GM21515 (cell line): ENCODE results near the gene MICAL3.

Source experiments
- ATAC-seq: cut with Tn5 transposase; IDR thresholded peaks from one replicate; pipeline ENCODE4 v1.9.1; 2021; ENCODE audit not compliant: unreplicated experiment

Gene MICAL3

GRCh38 chr22:17974703-17975372, 49.5 kb downstream of the MICAL3 start:
- no peak for ATAC-seq

DNA sequence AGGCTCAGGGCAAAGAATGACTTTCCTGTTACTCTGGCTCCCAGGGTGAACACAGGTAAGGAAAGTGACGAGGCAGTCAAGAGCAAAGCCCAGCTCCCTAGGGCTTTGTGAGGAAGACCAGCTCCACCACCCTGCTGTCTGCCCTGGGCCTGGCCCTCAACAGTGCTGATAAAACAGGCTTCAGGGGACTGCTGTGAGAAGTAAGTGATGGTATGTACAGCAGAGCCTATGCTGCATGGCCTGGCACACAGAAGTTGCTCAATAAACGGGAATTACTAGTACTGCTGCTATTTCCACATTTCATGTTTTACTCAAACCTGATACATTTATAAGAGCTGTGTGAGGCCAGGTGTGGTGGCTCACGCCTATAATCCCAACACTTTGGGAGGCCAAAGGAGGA, 50.3 kb downstream of the MICAL3 start:
- no peak for ATAC-seq

- ATAC-seq, result no peak
These were observed 51.1 kb downstream of the MICAL3 start for GRCh38 chr22:17973217-17973616.

- ATAC-seq, result no peak
These were observed 51.8 kb downstream of the MICAL3 start for GRCh38 chr22:17972385-17973191.

- ATAC-seq, result no peak
These were observed 52.6 kb downstream of the MICAL3 start for GRCh38 chr22:17971711-17972110.

DNA sequence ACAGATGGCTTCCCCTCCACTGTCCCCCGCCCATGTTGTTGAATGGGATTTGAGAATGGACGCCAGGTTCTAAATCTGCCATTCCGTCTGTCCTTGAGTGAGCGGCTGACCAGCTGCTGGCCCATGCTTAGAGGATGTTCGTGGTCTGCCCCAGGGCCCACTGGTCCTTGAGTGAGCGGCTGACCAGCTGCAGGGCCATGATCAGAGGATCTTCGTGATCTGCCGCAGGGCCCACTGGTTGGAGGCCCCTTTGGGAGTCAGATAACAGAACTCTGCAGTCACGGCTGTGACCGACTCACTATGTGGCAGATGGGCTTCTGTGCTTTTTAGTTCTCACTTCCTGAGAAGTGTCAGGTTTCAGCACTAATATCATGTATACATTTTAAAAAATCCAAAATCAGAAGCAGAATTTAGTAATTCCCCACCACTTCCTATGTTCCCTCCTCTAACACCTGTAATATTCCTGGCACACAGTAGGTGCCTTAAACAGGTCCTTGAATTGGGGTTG, 54.1 kb downstream of the MICAL3 start:
- ATAC-seq, result no peak

GRCh38 chr22:17969701-17970113, 54.7 kb downstream of the MICAL3 start:
- no peak for ATAC-seq

GRCh38 chr22:17968126-17968525, 56.2 kb downstream of the MICAL3 start:
- ATAC-seq, result no peak

- no peak for ATAC-seq
These were observed 58.0 kb downstream of the MICAL3 start for GRCh38 chr22:17966403-17966717.

- no peak for ATAC-seq
These were observed 58.6 kb downstream of the MICAL3 start for GRCh38 chr22:17965538-17966402.

GRCh38 chr22:17964643-17965042, 59.7 kb downstream of the MICAL3 start:
- ATAC-seq, result peak; percentile 77

- no peak for ATAC-seq
These were observed 60.2 kb downstream of the MICAL3 start for GRCh38 chr22:17964156-17964555.

- ATAC-seq, result no peak
These were observed 61.3 kb downstream of the MICAL3 start for GRCh38 chr22:17963015-17963414.

- no peak for ATAC-seq
These were observed 62.2 kb downstream of the MICAL3 start for GRCh38 chr22:17962168-17962567.

- no peak for ATAC-seq
These were observed 63.0 kb downstream of the MICAL3 start for GRCh38 chr22:17961446-17961729.

DNA sequence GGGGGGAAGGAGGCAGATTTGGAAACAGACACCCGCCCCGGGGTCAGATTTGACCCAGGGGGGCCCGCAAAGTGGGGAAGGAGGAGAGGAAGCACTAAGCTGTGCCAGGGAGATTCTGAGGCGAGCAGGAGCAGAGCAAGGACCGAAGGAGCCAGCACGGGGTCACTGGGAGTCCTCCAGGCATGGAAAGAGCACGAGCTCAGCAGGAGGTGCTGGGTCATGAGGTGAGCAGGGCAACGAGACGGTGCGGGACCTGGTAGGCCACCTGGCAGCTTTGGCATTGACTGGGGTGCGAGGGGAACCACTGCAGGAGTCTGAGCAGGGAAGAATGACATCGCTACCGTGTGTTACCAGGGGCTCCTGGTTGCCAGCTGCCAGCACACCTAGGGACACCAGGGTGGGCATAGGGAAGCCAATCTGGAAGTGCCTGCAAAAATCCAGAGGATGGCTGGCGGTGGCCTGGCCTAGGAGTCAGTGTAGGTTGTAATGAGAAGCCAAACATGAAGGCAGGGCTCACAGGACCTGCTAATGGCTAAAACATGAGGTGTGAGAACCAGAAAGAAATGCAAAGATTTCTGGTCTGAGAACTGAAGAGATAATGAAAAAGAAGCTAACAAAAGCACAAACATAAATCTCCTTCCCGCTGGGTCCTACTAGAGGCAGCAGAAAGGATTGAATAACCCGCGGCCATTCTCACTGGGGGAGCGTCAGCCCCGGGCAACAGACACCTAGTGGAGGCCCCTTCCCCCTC, 63.5 kb downstream of the MICAL3 start:
- ATAC-seq, result no peak

- ATAC-seq, result no peak
These were observed 64.3 kb downstream of the MICAL3 start for GRCh38 chr22:17960011-17960410.

GRCh38 chr22:17958166-17958565, 66.2 kb downstream of the MICAL3 start:
- no peak for ATAC-seq

DNA sequence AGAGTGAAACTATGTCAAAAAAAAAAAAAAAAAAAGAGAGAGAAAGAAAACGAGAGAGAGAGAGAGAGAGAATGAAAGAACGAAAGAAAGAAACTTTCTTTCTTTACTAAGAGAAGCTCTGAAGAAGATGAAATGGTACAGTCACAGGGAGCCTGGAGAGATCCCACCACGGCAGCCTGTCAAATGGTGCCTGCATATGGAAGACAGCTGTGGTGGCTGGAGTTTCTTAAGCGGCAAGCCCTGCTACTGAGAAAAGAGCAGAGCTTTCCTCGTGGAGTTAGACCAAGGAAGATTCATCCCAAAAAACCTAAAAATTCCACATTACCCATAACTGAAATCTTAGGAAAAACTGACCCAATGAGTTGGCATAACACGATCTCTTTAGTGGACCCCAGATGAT, 66.7 kb downstream of the MICAL3 start:
- no peak for ATAC-seq

DNA sequence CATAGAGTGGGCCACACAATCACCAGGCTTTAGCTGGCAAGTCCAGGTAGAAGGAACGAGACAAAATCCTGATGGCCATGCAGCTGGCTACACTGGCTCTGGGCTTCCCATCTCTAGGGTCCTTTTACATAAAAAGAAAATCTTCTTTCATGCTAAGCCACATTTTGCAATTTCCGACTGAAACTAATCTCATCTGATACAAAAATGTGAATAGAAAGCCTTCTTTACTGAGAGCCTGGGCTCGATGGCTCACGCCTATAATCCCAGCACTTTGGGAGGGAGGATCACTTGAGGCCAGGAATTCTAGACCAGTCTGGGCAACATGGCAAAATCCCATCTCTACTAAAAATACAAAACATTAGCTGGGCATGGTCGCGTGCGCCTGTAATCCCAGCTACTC, 67.2 kb downstream of the MICAL3 start:
- ATAC-seq, result no peak

GRCh38 chr22:17956630-17957029, 67.7 kb downstream of the MICAL3 start:
- no peak for ATAC-seq
